Panc1 (cell line): ENCODE results near the gene ATXN7L3. TPM values are rescaled to one million over a fixed set of nuclear protein-coding genes. Genes with fewer than 3 reads are reported as not detected.

Source experiments
- ATAC-seq: fragments of 200-7000 bp; cut with Tn5 transposase; 2 replicates; pipeline ENCODE4 v1.9.1; 2020; ENCODE audit warnings: mild to moderate bottlenecking, moderate library complexity
- BruUV-seq: library from RNA; stranded (reverse); fragments of 400-500 nt; replicated peaks from 2 replicates; lab custom pipeline; 2021; lab: Mats Ljungman, UMichigan
- CTCF ChIA-PET: fragments of 300-600 bp; sonication (Branson Sonifier 250); formaldehyde crosslinking; loops from one replicate; lab custom pipeline; 2022; ENCODE audit warnings: antibody characterized with exemption; lab: Charles Lee
- POLR2A ChIA-PET: fragments of 300-600 bp; sonication (Branson Sonifier 250); formaldehyde crosslinking; loops from one replicate; lab custom pipeline; 2022; ENCODE audit warnings: antibody characterized with exemption; lab: Charles Lee
- DNase-seq: peaks from one replicate; pipeline ENCODE4 v3.0.0-alpha.2; 2010; ENCODE audit warnings: low read depth, low spot score
- H3K27ac ChIP-seq: 2 replicates; pipeline ENCODE4 v1.5.1; 2011; ENCODE audit warnings: mild to moderate bottlenecking, low read length, inconsistent platforms
- H3K27me3 ChIP-seq: fragments of 200-500 bp; sonication (Bioruptor generic); 2 replicates; pipeline ENCODE4 v1.6.0; 2014; ENCODE audit warnings: low read length, inconsistent platforms; ENCODE audit not compliant: control insufficient read depth, insufficient read depth
- H3K36me3 ChIP-seq: fragments of 200-500 bp; sonication (Bioruptor generic); 2 replicates; pipeline ENCODE4 v1.5.1; 2014; ENCODE audit warnings: inconsistent platforms, mild to moderate bottlenecking, low read length, moderate library complexity; ENCODE audit not compliant: control insufficient read depth, insufficient read depth
- H3K4me1 ChIP-seq: 2 replicates; pipeline ENCODE4 v1.5.1; 2011; ENCODE audit warnings: inconsistent platforms, mild to moderate bottlenecking, low read length, moderate library complexity; ENCODE audit not compliant: control insufficient read depth, insufficient read depth
- H3K4me3 ChIP-seq, 2 experiments: 2 replicates each; pipeline ENCODE4 v1.5.1; 2011 to 2012; ENCODE audit warnings: low read depth in 2 of 2, low read length in 2 of 2, mild to moderate bottlenecking in 2 of 2, inconsistent platforms in 1 of 2, moderate library complexity in 1 of 2
- H3K9me3 ChIP-seq: fragments of 200-500 bp; sonication (Bioruptor generic); 2 replicates; pipeline ENCODE4 v1.5.1; 2014; ENCODE audit warnings: low read depth, mild to moderate bottlenecking, inconsistent platforms, low read length, moderate library complexity; ENCODE audit not compliant: control insufficient read depth, insufficient read depth
- POLR2AphosphoS5 ChIP-seq: IDR thresholded peaks from 2 replicates; pipeline ENCODE4 v1.6.1; 2012; ENCODE audit warnings: mild to moderate bottlenecking, low read depth, low read length, moderate library complexity
- REST ChIP-seq, 2 experiments: IDR thresholded peaks; 2 replicates each; pipeline ENCODE4 v1.6.1; 2011 to 2012; ENCODE audit warnings: low read depth in 2 of 2, control low read depth in 1 of 2, low read length in 1 of 2, mild to moderate bottlenecking in 1 of 2, moderate library complexity in 1 of 2; ENCODE audit not compliant: insufficient read depth in 1 of 2
- SIN3A ChIP-seq: IDR thresholded peaks from 2 replicates; pipeline ENCODE4 v1.6.1; 2012; ENCODE audit warnings: low read depth, mild to moderate bottlenecking, low read length, moderate library complexity, borderline replicate concordance; ENCODE audit not compliant: insufficient read depth
- TCF7L2 ChIP-seq: IDR thresholded peaks from 2 replicates; pipeline ENCODE4 v1.6.1; 2011; ENCODE audit warnings: mild to moderate bottlenecking, low read depth, low read length, inconsistent platforms
- in situ Hi-C: cut with HindIII; loops from 2 replicates; pipeline ENCODE4 v1.10.0; 2016; ENCODE audit warnings: low sequenced_read_pairs, low pct_unique_long_range_greater_than_20kb
- intact Hi-C: fragments of 100-400 bp; cut with micrococcal nuclease; formaldehyde crosslinking; loops from one replicate; pipeline ENCODE4 v1.10.0; 2022; ENCODE audit not compliant: unreplicated experiment
- total RNA-seq: library from RNA; stranded (reverse); gene quantifications from one replicate; pipeline ENCODE4 v1.2.1, GENCODE V29; 2021; ENCODE audit not compliant: unreplicated experiment
- TF ChIP-seq, protein P1 (sequence below): fragments of 450-650 bp; IDR thresholded peaks from 2 replicates; pipeline ENCODE4 v1.5.1; 2017; ENCODE audit warnings: mild to moderate bottlenecking

Gene ATXN7L3
- total RNA-seq, 1 experiment from 2014 or later, result 69.8 TPM

- no peaks in the 10 kb centered on the region for H3K27me3 ChIP-seq
- TF ChIP-seq TCF7L2 (no peak), REST (IDR thresholded peaks at IDR 0.05; ENCODE audit: insufficient read depth in 1 of 2, low read depth in 2 of 2, low read length in 1 of 2) (no peak), POLR2AphosphoS5 (no peak), SIN3A (no peak)
- TF ChIP-seq, protein P1, sequence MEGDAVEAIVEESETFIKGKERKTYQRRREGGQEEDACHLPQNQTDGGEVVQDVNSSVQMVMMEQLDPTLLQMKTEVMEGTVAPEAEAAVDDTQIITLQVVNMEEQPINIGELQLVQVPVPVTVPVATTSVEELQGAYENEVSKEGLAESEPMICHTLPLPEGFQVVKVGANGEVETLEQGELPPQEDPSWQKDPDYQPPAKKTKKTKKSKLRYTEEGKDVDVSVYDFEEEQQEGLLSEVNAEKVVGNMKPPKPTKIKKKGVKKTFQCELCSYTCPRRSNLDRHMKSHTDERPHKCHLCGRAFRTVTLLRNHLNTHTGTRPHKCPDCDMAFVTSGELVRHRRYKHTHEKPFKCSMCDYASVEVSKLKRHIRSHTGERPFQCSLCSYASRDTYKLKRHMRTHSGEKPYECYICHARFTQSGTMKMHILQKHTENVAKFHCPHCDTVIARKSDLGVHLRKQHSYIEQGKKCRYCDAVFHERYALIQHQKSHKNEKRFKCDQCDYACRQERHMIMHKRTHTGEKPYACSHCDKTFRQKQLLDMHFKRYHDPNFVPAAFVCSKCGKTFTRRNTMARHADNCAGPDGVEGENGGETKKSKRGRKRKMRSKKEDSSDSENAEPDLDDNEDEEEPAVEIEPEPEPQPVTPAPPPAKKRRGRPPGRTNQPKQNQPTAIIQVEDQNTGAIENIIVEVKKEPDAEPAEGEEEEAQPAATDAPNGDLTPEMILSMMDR, result no peak
- in situ Hi-C loops, result no loop called here
- ATAC-seq (no peak), DNase-seq (no peak)
- POLR2A ChIA-PET, result no interaction called here
- intact Hi-C loops, result no loop called here
- no peaks in the 10 kb centered on the region for H3K9me3 ChIP-seq
- BruUV-seq, result no TSS peak
- CTCF ChIA-PET, result no interaction called here
- H3K4me3 ChIP-seq, result no peak overlapping the region
- no peak overlapping the region for H3K27ac ChIP-seq
- H3K36me3 ChIP-seq, result 0 out of 2 replicates have a peak, but pooled peaks cover 2% of the 10 kb centered on the region
- H3K4me1 ChIP-seq, result peaks cover 14% of the 10 kb centered on the region
These were observed 8.1 kb upstream of the ATXN7L3 start for GRCh38 chr17:44207743-44208142.

DNA sequence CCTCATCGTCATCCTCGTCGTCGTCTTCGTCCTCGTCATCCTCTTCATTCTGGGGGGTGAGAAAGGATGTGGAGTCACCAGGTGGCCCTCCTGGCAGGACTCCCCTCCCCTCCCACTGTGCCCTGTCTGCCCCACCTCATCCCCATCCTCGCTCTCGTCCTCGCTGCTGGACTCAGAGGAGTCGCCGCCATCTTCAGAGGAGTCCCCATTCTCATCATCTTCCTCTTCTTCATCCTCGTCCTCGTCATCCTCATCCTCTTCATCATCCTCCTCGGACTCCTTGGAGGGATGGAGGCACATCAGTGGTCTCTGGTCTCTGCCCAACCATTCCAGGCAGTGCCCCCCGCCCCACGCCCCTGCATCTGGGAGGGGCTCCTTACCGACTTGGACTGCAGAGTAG lies 7.6 kb upstream of the ATXN7L3 start:
- 0 out of 2 replicates have a peak, but pooled peaks cover 2% of the 10 kb centered on the region for H3K36me3 ChIP-seq
- no peaks in the 10 kb centered on the region for H3K9me3 ChIP-seq
- H3K27me3 ChIP-seq, result no peaks in the 10 kb centered on the region
- BruUV-seq, result no TSS peak
- DNase-seq (no peak), ATAC-seq (no peak)
- no peak overlapping the region for H3K27ac ChIP-seq
- intact Hi-C loops (no loop called here), in situ Hi-C loops (no loop called here)
- peaks cover 17% of the 10 kb centered on the region for H3K4me1 ChIP-seq
- ChIA-PET POLR2A (no interaction called here), CTCF (no interaction called here)
- TF ChIP-seq POLR2AphosphoS5 (no peak), SIN3A (no peak), REST (IDR thresholded peaks at IDR 0.05; ENCODE audit: insufficient read depth in 1 of 2, low read depth in 2 of 2, low read length in 1 of 2) (no peak), TCF7L2 (no peak)
- TF ChIP-seq, protein P1, result no peak
- H3K4me3 ChIP-seq, result no peak overlapping the region
